ENCODE data around the gene BNC2.

GRCh38 chr9:16671591-16672137, 198.8 kb downstream of the BNC2 start:
- TF ChIP-seq POLR2A (IDR thresholded peaks at IDR 0.05; ENCODE audit: low read length) (no peak), GATA1 (IDR thresholded peaks at IDR 0.05; ENCODE audit: low read depth, low read length) (no peak)
